Muscle layer of duodenum (tissue), 2 donors: Measurements from ENCODE around the gene CYP39A1.
"Not testable (repeated sequence)": the region's sequence is repeated elsewhere in the genome, so short reads cannot be mapped to it uniquely, and the experiment has no call there.

Experiments
- H3K27ac ChIP-seq: one replicate; pipeline ENCODE4 v1.7.0; 2013; ENCODE audit warnings: mild to moderate bottlenecking, low read length
- H3K27me3 ChIP-seq: one replicate; pipeline ENCODE4 v1.7.0; 2013; ENCODE audit warnings: low read depth, mild to moderate bottlenecking, control low read depth, low read length
- H3K36me3 ChIP-seq, 2 donors: one replicate each; pipeline ENCODE4 v1.7.0; 2013; ENCODE audit warnings: low read length in 2 of 2, control low read depth in 1 of 2, mild to moderate bottlenecking in 1 of 2; ENCODE audit not compliant: insufficient read depth in 2 of 2, control insufficient read depth in 1 of 2
- H3K4me1 ChIP-seq, 2 donors: one replicate each; pipeline ENCODE4 v1.7.0; 2013; ENCODE audit warnings: low read length in 2 of 2, mild to moderate bottlenecking in 2 of 2, control low read depth in 1 of 2, moderate library complexity in 1 of 2; ENCODE audit not compliant: insufficient read depth in 2 of 2, control insufficient read depth in 1 of 2
- H3K4me3 ChIP-seq, 2 donors: one replicate each; pipeline ENCODE4 v1.7.0; 2013; ENCODE audit warnings: low read length in 2 of 2, low read depth in 1 of 2, mild to moderate bottlenecking in 1 of 2
- H3K9me3 ChIP-seq, 2 donors: one replicate each; pipeline ENCODE4 v1.7.0; 2013; ENCODE audit warnings: low read length in 2 of 2, control low read depth in 1 of 2, mild to moderate bottlenecking in 1 of 2; ENCODE audit not compliant: control insufficient read depth in 1 of 2
- donor health status: healthy.

CYP39A1 gene

DNA sequence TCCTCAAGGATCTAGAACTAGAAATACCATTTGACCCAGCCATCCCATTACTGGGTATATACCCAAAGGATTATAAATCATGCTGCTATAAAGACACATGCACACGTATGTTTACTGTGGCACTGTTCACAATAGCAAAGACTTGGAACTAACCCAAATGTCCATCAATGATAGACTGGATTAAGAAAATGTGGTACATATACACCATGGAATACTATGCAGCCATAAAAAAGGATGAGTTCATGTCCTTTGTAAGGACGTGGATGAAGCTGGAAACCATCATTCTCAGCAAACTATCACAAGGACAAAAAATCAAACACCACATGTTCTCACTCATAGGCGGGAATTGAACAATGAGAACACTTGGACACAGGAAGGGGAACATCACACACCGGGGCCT, 4.5 kb downstream of the CYP39A1 start:
- H3K27me3 ChIP-seq, H3K9me3 ChIP-seq, H3K4me3 ChIP-seq: not testable (repeated sequence)

DNA sequence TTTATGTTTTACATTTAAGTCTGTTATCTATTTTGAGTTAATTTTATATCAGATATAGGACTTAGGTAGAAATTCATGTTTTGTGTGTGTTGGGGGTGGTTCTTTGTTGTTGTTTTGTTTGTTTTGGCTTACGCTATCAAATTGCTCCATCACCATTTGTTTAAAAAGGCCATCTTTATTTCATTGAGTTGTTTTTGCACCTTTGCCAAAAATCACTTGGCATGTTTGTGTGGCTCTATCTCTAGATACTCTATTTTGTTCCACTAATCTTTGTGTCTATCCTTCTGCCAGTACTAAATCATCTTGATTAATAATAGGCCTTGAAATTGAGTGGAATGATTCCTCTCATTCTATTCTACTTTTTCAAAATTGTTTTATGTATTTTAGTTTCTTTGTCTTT, 7.4 kb downstream of the CYP39A1 start:
- no peak overlapping the region for H3K27ac ChIP-seq
- no peaks in the 10 kb centered on the region for H3K27me3 ChIP-seq
- no peaks in the 10 kb centered on the region for H3K36me3 ChIP-seq
- H3K4me3 ChIP-seq = no peak overlapping the region
- H3K4me1 ChIP-seq = no peaks in the 10 kb centered on the region
- H3K9me3 ChIP-seq = no peaks in the 10 kb centered on the region

More for the DNA sequence above, 4.5 kb downstream of the CYP39A1 start:
- not testable (repeated sequence) for H3K4me1 ChIP-seq, H3K27ac ChIP-seq, H3K36me3 ChIP-seq

DNA sequence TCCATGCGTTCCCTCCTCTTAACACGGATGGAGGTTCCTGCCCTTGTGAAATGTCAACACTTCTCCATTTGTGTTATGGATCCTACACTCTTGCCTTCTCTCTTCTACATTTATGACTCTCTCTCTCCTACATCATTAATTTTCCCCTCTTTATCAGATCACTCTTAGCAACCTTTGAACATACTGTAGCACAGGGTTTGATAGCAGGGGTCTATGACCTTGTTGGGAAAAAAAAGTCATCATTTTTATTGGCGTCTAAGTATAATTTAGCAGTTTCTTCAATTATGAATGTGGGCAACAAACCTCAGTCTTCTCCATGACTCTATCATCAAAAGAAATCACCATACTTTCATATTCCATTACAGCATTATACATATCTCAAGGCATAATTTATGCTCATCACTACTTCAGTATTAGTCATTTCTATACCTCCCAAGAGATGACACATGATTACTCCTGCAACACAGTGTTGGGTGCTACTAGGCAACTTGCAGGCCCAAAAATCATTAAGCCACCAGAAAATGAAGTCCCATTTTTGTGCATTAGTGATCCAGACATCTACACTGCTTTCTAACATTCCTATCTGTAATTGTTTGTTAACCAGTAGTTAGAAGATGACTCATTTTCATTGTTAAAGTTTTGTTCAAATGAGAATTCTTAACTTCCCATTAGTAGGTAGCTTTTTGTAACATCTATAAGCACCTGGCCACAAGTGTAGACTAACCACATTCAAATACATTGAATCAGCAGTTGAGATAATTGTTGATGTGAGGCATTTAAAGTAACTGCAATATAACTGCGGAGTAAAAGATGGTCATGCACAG, 9.5 kb downstream of the CYP39A1 start:
- no peaks in the 10 kb centered on the region for H3K4me1 ChIP-seq
- H3K27ac ChIP-seq = no peak overlapping the region
- H3K27me3 ChIP-seq = no peaks in the 10 kb centered on the region
- no peaks in the 10 kb centered on the region for H3K9me3 ChIP-seq
- no peak overlapping the region for H3K4me3 ChIP-seq
- no peaks in the 10 kb centered on the region for H3K36me3 ChIP-seq

DNA sequence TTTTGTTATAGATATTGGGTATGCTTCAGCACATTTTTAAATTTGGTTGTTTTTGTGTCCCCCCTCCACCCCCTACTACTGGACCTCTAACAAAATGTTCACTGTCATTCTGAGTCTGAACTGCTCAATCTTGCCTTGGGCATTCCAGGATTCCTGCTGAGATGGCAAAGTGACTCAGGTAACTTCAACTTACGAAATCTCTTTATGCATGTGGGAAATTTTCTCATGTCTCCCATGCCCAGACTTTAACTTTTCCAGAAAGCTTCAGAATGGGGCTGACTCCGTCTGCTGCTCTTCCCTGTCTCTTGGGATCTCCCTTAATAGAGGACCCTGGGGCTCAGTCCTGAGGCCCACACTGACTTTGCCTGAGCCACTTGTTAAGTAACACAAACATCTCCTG, 14.0 kb downstream of the CYP39A1 start:
- Histone ChIP-seq H3K27ac (no peak overlapping the region), H3K27me3 (no peaks in the 10 kb centered on the region), H3K9me3 (no peaks in the 10 kb centered on the region), H3K4me1 (no peaks in the 10 kb centered on the region), H3K36me3 (no peaks in the 10 kb centered on the region), H3K4me3 (no peak overlapping the region)

DNA sequence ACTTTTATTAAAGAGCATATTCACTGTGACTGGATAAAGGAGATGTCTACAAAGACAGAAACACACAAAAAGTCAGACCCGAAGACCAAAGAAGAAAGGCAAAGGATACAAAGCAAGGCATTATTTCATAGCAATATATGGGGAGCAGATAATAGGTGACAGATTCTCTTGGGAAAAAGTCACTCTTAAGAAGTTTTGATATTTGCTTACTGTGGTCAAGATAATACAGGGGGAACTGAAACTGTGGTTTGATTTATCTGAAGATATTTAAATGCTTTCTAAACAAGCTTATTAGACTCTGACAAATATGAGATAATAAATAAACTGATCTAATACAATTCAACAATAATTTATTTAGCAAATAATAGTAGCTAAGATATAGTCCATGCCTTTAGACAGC, 14.7 kb downstream of the CYP39A1 start:
- H3K4me1 ChIP-seq = no peaks in the 10 kb centered on the region
- no peak overlapping the region for H3K4me3 ChIP-seq
- H3K9me3 ChIP-seq = no peaks in the 10 kb centered on the region
- no peaks in the 10 kb centered on the region for H3K36me3 ChIP-seq
- no peaks in the 10 kb centered on the region for H3K27me3 ChIP-seq
- H3K27ac ChIP-seq = no peak overlapping the region

DNA sequence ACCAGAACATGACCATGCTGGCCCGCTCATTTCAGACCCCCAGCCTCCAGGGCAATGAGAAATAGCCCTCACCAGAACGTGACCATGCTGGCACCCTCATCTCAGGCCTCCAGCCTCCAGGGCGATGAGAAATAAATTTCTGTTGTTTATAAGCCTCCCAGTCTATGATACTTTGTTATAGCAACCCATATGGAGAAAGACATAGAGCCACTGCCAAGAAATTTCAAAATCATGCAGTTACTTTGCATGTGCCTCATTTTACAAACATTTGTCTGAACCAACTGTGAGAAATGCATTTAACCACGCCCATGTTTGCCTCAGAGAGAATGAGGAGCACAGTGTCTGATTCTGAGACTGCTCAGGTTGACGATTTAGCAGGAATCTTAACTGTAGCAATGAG, 15.5 kb downstream of the CYP39A1 start:
- Histone ChIP-seq H3K36me3 (no peaks in the 10 kb centered on the region), H3K27me3 (no peaks in the 10 kb centered on the region), H3K4me1 (no peaks in the 10 kb centered on the region), H3K4me3 (no peak overlapping the region), H3K9me3 (no peaks in the 10 kb centered on the region), H3K27ac (no peak overlapping the region)

DNA sequence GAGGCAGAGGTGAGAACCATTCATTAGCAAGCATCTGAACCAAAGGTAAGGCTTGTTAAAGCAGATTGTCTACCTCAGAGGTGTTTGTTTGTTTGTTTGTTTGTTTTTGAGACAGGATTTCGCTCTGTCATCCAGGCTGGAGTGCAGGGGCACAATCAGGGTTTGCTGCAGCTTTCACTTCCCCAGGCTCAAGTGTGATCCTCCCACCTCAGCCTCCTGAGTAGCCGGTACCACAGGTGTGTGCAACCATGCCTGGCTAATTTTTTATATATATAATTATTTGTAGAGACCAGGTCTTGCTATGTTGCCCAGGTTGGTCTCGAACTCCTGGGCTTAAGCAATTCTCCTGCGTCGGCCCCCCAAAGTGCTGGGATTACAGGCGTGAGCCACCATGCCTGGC, 17.2 kb downstream of the CYP39A1 start:
- no peak overlapping the region for H3K27ac ChIP-seq
- H3K4me3 ChIP-seq = no peak overlapping the region
- no peaks in the 10 kb centered on the region for H3K27me3 ChIP-seq
- no peaks in the 10 kb centered on the region for H3K36me3 ChIP-seq
- no peaks in the 10 kb centered on the region for H3K9me3 ChIP-seq
- H3K4me1 ChIP-seq = no peaks in the 10 kb centered on the region

DNA sequence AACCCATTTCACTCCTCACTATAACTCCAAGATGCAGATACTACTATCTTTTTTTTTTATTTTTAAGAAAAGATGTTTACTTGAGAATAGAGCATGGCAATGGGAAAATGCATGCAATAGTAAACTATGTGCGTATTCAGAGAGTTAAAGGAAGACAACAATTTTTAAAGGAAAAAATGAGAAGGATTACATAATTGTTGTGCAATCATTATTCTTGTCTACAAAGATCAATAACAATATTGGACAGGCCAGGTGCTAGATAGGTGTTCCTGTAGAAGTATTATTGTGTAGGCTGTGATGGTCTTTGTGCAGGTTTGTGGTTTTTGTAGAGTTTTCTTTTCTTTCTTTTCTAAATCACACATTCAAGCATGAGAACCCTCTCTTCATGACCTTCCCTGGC, 20.6 kb downstream of the CYP39A1 start:
- H3K36me3 ChIP-seq = no peaks in the 10 kb centered on the region
- H3K27ac ChIP-seq = no peak overlapping the region
- H3K9me3 ChIP-seq = no peaks in the 10 kb centered on the region
- no peaks in the 10 kb centered on the region for H3K27me3 ChIP-seq
- no peak overlapping the region for H3K4me3 ChIP-seq
- H3K4me1 ChIP-seq = no peaks in the 10 kb centered on the region

DNA sequence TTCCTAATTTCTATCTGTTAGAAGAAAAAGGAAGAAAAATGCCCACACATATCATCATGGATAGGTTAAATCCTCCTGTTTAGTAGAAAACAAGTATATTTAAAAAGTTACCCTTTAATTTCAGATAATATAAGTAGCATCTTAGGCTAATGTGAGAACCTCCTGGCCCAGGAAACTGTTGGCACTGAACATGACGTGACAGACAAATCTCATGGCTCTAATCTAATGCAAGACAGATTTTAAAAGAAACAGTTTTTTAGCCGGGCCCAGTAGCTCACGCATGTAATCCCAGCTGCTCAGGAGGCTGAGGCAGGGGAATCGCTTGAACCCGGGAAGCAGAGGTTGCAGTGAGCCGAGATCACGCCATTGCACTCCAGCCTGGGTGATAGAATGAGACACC, 22.9 kb downstream of the CYP39A1 start:
- H3K36me3 ChIP-seq = no peaks in the 10 kb centered on the region
- H3K27me3 ChIP-seq = no peaks in the 10 kb centered on the region
- no peaks in the 10 kb centered on the region for H3K9me3 ChIP-seq
- no peak overlapping the region for H3K4me3 ChIP-seq
- H3K27ac ChIP-seq = no peak overlapping the region
- H3K4me1 ChIP-seq = no peaks in the 10 kb centered on the region

DNA sequence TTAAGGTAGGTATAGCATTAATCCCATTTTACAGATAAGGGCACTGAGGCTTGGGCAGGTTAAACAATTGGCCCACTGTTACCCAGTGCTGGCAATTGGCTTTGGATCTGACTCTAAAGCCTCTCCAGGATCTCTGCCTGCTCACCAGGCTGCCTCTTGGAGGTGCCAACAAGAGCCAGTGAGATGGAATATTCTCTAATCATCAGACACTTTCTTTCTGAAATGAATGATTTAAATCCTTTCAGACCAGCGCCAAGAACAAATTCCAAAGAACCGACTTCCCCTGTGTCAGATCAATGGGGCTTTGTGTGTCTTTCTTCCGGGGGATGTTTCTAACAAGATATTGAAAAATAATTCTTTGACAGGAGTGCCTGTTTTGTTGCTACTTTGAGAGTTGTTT, 23.6 kb downstream of the CYP39A1 start:
- H3K36me3 ChIP-seq = no peaks in the 10 kb centered on the region
- H3K9me3 ChIP-seq = no peaks in the 10 kb centered on the region
- no peaks in the 10 kb centered on the region for H3K27me3 ChIP-seq
- H3K27ac ChIP-seq = no peak overlapping the region
- H3K4me3 ChIP-seq = no peak overlapping the region
- no peaks in the 10 kb centered on the region for H3K4me1 ChIP-seq

DNA sequence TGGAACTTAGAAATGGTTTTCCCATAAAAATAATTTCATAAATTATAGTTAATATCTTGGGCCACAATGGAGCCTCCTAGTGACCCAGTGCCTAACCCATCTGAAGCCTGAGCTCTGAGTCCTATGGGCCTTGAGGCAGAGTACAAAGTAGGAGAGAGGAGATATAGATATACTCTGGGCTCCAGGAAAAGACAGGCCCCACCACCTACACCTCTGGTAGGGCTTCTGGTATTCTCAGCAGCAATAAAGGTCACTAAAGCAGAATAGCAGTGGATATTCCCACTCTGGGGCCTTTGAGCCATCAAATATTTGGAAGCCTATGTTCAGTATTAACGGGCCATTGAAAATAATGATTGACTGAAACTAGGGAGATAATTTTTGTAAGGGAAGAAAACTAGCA, 24.1 kb downstream of the CYP39A1 start:
- no peaks in the 10 kb centered on the region for H3K4me1 ChIP-seq
- H3K27me3 ChIP-seq = no peaks in the 10 kb centered on the region
- no peaks in the 10 kb centered on the region for H3K9me3 ChIP-seq
- no peak overlapping the region for H3K27ac ChIP-seq
- H3K36me3 ChIP-seq = no peaks in the 10 kb centered on the region
- no peak overlapping the region for H3K4me3 ChIP-seq

DNA sequence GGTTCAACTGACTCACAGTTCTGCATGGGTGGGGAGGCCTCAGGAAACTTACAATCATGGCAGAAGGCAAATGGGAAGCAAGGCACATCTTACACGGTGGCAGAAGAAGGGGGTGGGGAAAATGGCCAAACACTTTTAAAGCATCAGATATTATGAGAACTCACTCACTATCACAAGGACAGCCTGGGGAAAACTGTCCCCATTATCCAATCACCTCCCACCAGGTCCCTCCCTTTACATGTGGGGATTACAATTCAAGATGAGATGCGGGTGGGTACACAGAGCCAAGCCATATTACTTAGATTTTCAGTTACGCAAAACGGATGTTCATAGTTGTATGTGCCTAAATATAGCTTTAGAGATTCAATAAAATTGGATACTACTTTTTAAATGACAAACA, 25.6 kb downstream of the CYP39A1 start:
- no peaks in the 10 kb centered on the region for H3K9me3 ChIP-seq
- H3K4me1 ChIP-seq = no peaks in the 10 kb centered on the region
- H3K36me3 ChIP-seq = peaks cover 0 to 4% of the 10 kb centered on the region in 2 donors
- H3K4me3 ChIP-seq = no peak overlapping the region
- H3K27ac ChIP-seq = no peak overlapping the region
- H3K27me3 ChIP-seq = no peaks in the 10 kb centered on the region
